GM21390 (cell line): ENCODE measurements around the gene SKIC2.
"Not testable (repeated sequence)": the region's sequence is repeated elsewhere in the genome, so short reads cannot be mapped to it uniquely, and the experiment has no call there.

Experiments used
- ATAC-seq: cut with Tn5 transposase; IDR thresholded peaks from one replicate; pipeline ENCODE4 v1.9.1; 2021; ENCODE audit not compliant: unreplicated experiment

The SKIC2 gene

DNA sequence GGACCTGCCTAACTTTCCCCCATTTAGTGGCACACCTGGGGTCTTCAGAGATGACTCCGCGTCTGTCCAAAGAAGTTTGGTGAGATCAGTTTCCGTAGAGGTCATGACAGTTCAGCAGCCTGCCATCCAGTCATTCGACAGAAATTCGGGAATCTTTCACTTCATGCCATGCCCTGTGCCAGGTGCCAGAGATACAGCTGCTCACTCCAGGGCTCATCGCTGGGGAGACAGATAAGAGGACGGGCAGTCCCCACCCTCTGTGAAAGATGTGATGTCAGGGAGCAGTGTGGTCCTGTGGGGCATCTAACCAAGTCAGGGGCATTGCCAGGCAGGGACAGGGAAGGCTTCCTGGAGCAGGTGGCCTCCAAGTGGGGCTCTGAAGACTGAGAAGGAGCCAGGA is 44.3 kb downstream of the SKIC2 start:
- not testable (repeated sequence) for ATAC-seq

DNA sequence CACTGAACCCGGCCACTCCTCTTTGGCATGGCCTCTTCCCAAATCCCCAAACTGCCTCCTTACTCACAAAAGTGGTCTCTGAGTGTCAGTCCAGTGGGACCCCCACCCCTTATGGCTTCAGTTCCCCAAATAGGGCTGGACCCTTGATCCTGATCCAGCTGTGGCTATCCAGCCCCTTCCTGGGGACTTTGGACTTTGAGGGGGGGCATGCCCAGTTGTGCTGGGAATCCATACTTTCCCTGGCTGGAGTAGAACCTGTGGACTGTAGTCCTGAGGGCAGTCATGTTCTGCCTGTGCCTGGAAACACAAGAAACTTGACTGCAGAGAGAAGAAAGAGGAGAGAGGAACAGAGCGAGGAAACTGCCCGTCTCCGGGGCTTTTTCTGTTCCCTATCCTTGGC is 45.4 kb downstream of the SKIC2 start:
- ATAC-seq: not testable (repeated sequence)

DNA sequence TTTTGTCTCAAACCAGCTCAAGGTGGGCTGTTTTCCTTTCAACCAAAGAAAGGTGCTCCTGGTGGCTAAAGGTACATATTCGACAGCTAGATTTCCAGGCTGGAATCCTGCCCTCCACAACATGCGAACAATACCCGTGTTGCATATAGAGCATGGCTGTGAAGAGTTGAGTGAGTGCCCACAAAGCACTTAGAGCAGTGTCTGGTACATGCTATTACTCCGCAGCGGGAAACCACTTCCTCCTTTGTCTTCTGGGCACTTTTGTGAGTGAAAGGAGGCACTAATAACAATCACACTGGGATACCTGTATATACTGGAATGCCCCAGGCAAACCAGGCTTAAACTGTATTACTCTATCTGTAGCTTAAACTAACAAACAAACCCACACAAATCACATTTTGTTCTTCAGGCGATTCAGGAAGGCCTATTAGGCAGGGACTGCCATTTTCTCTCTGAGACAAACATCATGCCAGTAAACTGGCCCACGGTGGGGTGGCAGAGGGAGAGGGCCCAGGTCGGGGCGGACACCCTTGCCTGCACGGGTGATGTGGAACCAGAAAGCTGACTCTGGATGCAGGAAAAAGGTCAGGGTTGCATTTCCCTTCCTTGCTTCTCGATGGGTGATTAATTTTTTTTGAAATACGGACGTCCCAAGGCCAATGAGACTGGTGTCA is 46.0 kb downstream of the SKIC2 start:
- ATAC-seq: not testable (repeated sequence)

DNA sequence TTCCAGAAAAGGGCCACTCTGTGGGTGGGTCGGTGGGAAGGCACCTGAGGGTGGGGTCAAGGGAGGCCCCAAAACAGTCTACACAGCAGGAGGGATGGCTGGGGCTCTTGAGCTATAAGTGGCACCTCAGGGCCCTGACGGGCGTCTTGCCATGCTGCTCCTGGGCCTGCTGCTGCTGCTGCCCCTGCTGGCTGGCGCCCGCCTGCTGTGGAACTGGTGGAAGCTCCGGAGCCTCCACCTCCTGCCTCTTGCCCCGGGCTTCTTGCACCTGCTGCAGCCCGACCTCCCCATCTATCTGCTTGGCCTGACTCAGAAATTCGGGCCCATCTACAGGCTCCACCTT is 46.5 kb downstream of the SKIC2 start:
- ATAC-seq: not testable (repeated sequence)

DNA sequence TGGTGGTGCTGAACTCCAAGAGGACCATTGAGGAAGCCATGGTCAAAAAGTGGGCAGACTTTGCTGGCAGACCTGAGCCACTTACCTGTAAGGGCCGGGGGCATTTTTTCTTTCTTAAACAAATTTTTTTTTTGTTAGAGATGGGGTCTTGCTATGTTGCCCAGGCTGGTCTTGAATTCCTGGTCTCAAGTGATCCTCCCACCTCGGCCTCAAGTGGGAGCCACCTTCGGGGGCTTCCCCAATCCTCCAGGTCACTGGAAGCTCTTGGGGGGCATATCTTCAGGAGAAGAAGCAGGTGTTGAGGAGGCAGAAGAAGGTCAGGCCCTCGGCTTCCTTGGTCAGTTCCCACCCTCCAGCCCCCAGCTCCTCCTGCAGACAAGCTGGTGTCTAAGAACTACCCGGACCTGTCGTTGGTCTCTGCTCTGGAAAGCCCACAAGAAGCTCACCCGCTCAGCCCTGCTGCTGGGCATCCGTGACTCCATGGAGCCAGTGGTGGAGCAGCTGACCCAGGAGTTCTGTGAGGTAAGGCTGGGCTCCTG is 47.1 kb downstream of the SKIC2 start:
- not testable (repeated sequence) for ATAC-seq

DNA sequence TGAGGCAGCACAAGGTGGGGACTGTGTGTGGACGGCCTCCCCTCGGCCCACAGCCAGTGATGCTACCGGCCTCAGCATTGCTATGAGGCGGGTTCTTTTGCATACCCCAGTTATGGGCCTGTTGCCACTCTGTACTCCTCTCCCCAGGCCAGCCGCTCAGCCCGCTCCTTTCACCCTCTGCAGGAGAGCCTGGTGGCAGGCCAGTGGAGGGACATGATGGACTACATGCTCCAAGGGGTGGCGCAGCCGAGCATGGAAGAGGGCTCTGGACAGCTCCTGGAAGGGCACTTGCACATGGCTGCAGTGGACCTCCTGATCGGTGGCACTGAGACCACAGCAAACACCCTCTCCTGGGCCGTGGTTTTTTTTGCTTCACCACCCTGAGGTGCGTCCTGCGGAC is 48.1 kb downstream of the SKIC2 start:
- not testable (repeated sequence) for ATAC-seq

DNA sequence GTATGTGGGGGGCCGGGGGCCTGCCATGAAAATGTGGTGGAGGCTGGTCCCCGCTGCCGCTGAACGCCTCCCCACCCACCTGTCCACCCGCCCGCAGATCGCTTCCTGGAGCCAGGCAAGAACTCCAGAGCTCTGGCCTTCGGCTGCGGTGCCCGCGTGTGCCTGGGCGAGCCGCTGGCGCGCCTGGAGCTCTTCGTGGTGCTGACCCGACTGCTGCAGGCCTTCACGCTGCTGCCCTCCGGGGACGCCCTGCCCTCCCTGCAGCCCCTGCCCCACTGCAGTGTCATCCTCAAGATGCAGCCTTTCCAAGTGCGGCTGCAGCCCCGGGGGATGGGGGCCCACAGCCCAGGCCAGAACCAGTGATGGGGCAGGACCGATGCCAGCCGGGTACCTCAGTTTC is 49.1 kb downstream of the SKIC2 start:
- not testable (repeated sequence) for ATAC-seq

DNA sequence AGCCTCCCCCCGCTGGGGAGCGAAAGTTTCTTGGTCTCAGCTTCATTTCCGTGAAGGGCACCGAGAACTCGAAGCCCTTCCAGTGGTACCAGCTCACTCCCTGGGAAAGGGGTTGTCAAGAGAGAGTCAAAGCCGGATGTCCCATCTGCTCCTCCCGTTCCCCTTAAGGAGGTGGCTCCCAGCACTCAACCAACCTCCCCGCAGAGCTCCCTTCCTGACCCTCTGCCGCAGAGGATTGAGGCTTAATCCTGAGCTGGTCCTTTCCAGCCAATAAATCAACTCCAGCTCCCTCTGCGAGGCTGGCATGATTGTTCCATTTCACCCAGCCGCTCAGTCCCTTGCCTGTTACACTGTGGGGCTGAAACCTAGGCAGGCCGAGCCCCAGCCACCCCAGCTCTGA is 49.6 kb downstream of the SKIC2 start:
- not testable (repeated sequence) for ATAC-seq

DNA sequence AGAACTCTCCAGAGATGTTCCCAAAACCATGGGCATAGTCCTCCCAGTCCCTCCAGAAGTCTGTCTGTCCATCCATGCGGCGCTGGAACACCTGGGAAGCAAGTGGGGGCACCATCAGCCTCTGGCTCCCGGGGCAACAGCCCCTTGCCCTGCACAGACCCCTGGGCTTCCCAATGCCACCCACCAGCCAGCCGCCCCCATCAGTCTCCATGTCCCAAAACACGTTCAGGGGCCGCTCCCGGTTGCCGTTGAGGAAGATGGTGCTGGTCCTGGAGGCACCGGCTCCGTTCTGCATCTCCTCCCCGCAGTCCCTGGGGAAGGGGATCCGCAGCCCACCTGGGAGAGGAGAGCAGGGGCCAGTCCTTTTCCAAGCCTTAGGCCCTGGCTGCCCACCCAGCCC is 50.6 kb downstream of the SKIC2 start:
- ATAC-seq: not testable (repeated sequence)

DNA sequence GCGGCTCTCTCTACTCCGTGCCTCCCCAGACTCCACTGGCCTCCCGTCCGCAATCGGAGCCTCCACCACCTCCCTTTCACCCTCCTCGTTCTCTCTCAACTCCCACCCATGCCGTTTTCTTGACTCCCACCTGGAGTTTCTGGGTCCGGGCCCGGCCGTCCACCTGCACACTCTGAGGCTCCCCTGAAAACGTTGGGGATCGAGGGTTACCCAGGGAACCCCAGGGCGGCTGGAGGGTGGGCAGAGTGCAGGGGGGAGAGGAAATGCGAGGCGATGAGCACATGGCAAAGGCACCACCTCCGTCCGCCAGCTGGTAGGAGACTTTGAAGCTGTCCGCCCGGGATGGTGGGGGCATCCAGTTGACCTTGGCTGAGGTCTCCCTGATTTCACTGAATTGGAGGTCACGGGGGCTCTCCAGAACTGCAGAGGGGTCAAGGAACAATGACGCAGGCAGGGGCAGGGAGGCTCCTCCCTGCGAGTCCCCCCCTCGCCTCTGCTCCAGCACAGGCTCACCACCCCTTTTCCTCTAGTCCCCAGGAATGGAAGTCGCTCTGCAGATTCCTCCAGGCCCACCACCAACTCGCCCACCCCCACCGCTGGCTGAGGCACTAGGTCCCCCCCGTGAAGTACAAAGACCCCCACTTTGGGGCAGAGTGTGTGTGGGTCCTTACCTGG is 52.0 kb downstream of the SKIC2 start:
- not testable (repeated sequence) for ATAC-seq

DNA sequence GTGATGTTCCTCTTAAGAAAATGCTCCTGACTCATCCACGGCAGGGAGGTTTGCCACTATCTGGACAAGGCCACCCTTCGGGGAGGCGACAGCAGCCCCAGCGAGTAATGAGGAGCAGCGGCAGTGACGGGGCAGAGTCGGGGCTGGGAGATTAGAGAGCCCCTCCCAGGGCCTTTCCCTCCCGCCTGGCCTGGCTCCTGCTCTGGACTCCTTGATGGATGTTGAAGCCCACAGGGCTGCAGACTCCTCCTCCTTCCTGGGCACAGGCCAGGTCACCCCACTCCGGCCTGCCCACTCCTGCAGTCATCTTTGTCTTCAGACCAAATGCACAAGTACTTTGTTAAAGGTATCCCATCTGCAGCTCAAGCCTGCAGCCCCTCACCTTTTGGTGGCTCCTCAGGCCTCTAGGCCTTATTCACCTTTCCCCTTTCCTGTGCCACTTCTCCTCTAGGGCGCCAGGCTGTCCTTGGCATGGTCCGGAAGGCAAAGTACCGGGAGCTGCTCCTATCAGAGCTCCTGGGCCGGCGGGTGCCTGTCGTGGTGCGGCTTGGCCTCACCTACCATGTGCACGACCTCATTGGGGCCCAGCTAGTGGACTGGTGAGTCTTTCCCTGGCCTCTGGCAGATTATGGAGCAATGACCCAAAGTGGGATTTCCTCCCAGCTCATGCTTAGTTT is 54.1 kb downstream of the SKIC2 start:
- ATAC-seq: not testable (repeated sequence)

DNA sequence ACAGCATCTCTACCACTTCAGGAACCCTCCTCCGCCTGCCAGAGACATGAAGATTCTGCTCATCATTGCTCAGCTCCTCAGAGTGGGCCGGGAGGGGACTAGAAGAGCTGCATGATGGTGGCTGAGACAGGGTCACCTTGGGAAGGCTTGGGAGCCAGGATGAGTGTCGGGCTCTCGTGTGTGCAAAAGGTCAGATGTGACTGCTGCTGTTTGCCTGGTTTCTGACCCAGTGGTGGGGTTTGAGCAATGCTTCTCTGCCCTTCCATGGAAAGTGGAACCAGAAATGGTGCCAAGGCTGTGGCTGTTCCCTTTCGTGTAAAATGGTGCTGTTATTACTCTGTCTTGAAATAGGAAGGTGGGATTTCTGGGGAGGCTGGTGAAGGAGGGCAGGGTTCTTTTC is 54.8 kb downstream of the SKIC2 start:
- ATAC-seq: not testable (repeated sequence)

DNA sequence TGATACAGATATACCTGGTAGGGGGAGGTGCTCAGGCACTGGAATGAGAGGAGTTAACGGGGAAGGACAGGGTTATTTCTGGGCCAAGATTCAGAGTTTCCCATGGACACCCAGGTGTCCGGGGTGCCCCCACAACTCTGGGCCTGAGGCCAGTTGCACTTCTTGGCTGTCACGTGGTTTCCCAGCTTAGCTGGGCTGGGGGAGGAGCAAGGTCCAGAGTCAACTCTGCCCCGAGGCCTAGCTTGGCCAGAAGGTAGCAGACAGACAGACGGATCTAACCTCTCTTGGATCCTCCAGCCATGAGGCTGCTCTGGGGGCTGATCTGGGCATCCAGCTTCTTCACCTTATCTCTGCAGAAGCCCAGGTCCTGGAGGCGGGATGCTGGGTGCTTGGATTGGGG is 55.6 kb downstream of the SKIC2 start, which contains the start of gene C4B:
Gene C4B (plus strand): TSS at position 249 of the 400 bp plus-strand sequence. CDS start 51 bp downstream, at position 300.
- not testable (repeated sequence) for ATAC-seq
